ENCODE results near the gene NBAS.

DNA sequence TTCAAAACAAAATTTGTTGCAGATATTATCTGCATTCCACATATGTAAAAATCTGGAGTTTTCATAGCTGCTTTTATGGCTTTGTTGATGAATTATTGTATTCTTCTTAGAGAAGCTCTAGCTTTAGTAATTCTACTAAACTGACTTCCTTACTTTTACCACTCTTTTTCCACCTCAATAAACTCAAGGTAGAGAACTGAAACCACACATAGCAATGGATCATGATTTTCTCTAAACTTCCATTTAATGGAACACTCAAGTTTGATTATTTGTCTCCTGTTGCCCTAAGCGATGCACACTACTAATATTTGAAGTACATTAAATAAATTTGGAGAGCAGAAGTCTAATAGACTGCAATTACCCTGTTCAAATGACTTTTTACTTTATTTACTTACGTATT, 192.0 kb downstream of the NBAS start:
- TF ChIP-seq, protein P1, sequence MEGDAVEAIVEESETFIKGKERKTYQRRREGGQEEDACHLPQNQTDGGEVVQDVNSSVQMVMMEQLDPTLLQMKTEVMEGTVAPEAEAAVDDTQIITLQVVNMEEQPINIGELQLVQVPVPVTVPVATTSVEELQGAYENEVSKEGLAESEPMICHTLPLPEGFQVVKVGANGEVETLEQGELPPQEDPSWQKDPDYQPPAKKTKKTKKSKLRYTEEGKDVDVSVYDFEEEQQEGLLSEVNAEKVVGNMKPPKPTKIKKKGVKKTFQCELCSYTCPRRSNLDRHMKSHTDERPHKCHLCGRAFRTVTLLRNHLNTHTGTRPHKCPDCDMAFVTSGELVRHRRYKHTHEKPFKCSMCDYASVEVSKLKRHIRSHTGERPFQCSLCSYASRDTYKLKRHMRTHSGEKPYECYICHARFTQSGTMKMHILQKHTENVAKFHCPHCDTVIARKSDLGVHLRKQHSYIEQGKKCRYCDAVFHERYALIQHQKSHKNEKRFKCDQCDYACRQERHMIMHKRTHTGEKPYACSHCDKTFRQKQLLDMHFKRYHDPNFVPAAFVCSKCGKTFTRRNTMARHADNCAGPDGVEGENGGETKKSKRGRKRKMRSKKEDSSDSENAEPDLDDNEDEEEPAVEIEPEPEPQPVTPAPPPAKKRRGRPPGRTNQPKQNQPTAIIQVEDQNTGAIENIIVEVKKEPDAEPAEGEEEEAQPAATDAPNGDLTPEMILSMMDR (IDR thresholded peaks at IDR 0.05; ENCODE audit: low read depth, low read length) = no peak
- no peak for TF ChIP-seq EZH2phosphoT487 (IDR thresholded peaks at IDR 0.05; ENCODE audit: low read depth)
